Activated CD4-positive, alpha-beta T cell treated with anti-CD3 and anti-CD28 coated beads for 36 hours (primary cell): ENCODE measurements around the gene FAAH. TPM values are rescaled to one million over a fixed set of nuclear protein-coding genes. Genes with fewer than 3 reads are reported as not detected.

Experiments
- ATAC-seq: fragments of 200-7000 bp; cut with Tn5 transposase; one replicate; pipeline ENCODE4 v1.10.0; 2021; ENCODE audit warnings: mild to moderate bottlenecking, moderate library complexity
- CTCF ChIA-PET: fragments of 350-600 bp; sonication (Branson Sonifier 250); formaldehyde crosslinking; loops from one replicate; lab custom pipeline; 2021; ENCODE audit warnings: antibody characterized with exemption; lab: Charles Lee
- POLR2A ChIA-PET: fragments of 350-600 bp; sonication (Branson Sonifier 250); formaldehyde crosslinking; loops from one replicate; lab custom pipeline; 2021; ENCODE audit warnings: antibody characterized with exemption, inconsistent platforms; lab: Charles Lee
- DNase-seq: peaks from one replicate; pipeline ENCODE4 v3.0.0-alpha.2; 2020
- H3K27ac Mint-ChIP-seq: one replicate; pipeline ENCODE4 v1.8.0; 2021; ENCODE audit warnings: mixed read lengths
- H3K27me3 Mint-ChIP-seq: one replicate; pipeline ENCODE4 v1.8.0; 2021; ENCODE audit warnings: mixed read lengths
- H3K36me3 Mint-ChIP-seq: one replicate; pipeline ENCODE4 v1.8.0; 2021; ENCODE audit warnings: low read depth, mixed read lengths
- H3K4me1 Mint-ChIP-seq: one replicate; pipeline ENCODE4 v1.8.0; 2021; ENCODE audit warnings: mixed read lengths
- H3K4me3 Mint-ChIP-seq: one replicate; pipeline ENCODE4 v1.8.0; 2021; ENCODE audit warnings: mild to moderate bottlenecking, moderate library complexity, mixed read lengths
- H3K9me3 Mint-ChIP-seq: one replicate; pipeline ENCODE4 v1.8.0; 2021; ENCODE audit warnings: low read depth, mixed read lengths
- intact Hi-C, 2 experiments: fragments of 100-400 bp; cut with DNase I in 1 of 2; cut with micrococcal nuclease in 1 of 2; formaldehyde crosslinking; loops; one replicate each; pipeline versions ENCODE4 v1.14.2 to v1.15.1; 2022 to 2024; cut with DNase I, micrococcal nuclease
- total RNA-seq, 2 experiments: library from RNA; stranded (reverse); gene quantifications; one replicate each; pipeline ENCODE4 v1.2.3, GENCODE V29; 2021

Gene FAAH
- total RNA-seq, 2 experiments from 2014 or later, result 5.3 to 7.5 TPM

GRCh38 chr1:46401154-46401913, 7.2 kb downstream of the FAAH start:
- intact Hi-C loops, result no loop called here
- no peak overlapping the region for H3K27ac Mint-ChIP-seq
- H3K4me3 Mint-ChIP-seq, result no peak overlapping the region
- no peaks in the 10 kb centered on the region for H3K36me3 Mint-ChIP-seq
- DNase-seq (no peak), ATAC-seq (no peak)
- no peaks in the 10 kb centered on the region for H3K9me3 Mint-ChIP-seq
- H3K27me3 Mint-ChIP-seq, result no peaks in the 10 kb centered on the region
- no peaks in the 10 kb centered on the region for H3K4me1 Mint-ChIP-seq
- ChIA-PET CTCF (interaction anchor here (0.7 to 1.7 kb wide), 3 partner anchors 8 to 93 kb away, joined by 3 to 6 read pairs (median 4); no protein-coding TSS in a partner anchor), POLR2A (interaction anchor here (0.6 kb wide), 1 partner anchor 33 kb away, joined by 3 read pairs; no protein-coding TSS in a partner anchor)

DNA sequence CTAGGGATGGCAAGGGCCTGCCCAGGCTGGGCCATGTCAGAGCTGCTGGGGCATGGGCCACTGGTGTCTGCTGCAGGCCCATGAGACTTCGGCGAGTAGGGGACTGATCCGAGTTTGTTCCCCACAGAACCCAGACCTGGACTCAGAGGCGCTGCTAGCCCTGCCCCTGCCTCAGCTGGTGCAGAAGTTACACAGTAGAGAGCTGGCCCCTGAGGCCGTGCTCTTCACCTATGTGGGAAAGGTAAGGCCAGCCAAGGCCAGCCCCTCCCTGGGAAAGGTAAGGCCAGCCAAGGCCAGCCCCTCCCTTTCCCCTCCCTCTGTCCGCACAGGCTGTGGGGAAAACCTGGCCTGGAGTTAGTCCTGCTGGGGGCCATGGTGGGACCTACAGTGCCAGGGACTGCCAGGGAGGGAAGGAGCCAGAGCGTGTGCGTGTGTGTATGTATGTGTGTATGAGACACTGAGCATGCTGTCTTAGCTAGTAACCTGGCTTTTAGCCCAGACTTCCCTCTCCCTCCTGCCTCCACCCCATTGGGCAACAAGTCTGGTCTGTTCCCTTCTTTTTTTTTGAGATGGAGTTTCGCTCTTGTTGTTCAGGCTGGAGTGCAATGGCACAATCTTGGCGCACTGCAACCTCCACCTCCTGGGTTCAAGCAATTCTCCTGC, 8.0 kb downstream of the FAAH start:
- Mint-ChIP-seq H3K9me3 (no peaks in the 10 kb centered on the region), H3K36me3 (no peaks in the 10 kb centered on the region), H3K27me3 (no peaks in the 10 kb centered on the region), H3K4me3 (no peak overlapping the region), H3K4me1 (no peaks in the 10 kb centered on the region), H3K27ac (no peak overlapping the region)
- ATAC-seq (no peak), DNase-seq (no peak)
- intact Hi-C loops, result no loop called here
- POLR2A ChIA-PET, result interaction anchor here (0.6 to 0.7 kb wide), 2 partner anchors 32 to 153 kb away, joined by 3 read pairs; no protein-coding TSS in a partner anchor
- CTCF ChIA-PET, result interaction anchor here (0.7 to 1.2 kb wide), 3 partner anchors 20 to 93 kb away, joined by 3 to 4 read pairs (median 4); no protein-coding TSS in a partner anchor

GRCh38 chr1:46403916-46404315, 9.8 kb downstream of the FAAH start:
- Mint-ChIP-seq H3K36me3 (no peaks in the 10 kb centered on the region), H3K4me3 (no peak overlapping the region), H3K4me1 (no peaks in the 10 kb centered on the region), H3K9me3 (no peaks in the 10 kb centered on the region), H3K27ac (no peak overlapping the region), H3K27me3 (no peaks in the 10 kb centered on the region)
- ChIA-PET CTCF (interaction anchor here (0.6 to 1.3 kb wide), 3 partner anchors 10 to 131 kb away, joined by 3 read pairs; a partner anchor contains a TSS), POLR2A (no interaction called here)
- DNase-seq (no peak), ATAC-seq (no peak)
- intact Hi-C loops, result no loop called here

GRCh38 chr1:46404482-46405196, 10.5 kb downstream of the FAAH start:
- no peaks in the 10 kb centered on the region for H3K4me1 Mint-ChIP-seq
- DNase-seq (no peak), ATAC-seq (no peak)
- ChIA-PET CTCF (interaction anchor here (0.6 to 1.3 kb wide), 4 partner anchors 9 to 131 kb away, joined by 3 read pairs; a partner anchor contains a TSS), POLR2A (no interaction called here)
- H3K27me3 Mint-ChIP-seq, result no peaks in the 10 kb centered on the region
- H3K27ac Mint-ChIP-seq, result no peak overlapping the region
- H3K4me3 Mint-ChIP-seq, result no peak overlapping the region
- no peaks in the 10 kb centered on the region for H3K9me3 Mint-ChIP-seq
- no peaks in the 10 kb centered on the region for H3K36me3 Mint-ChIP-seq
- intact Hi-C loops, result loop anchor here in 1 of 2 experiments (5.0 kb wide), 1 partner anchor 323 kb away; no protein-coding TSS in a partner anchor

- no peak for ATAC-seq
- H3K4me3 Mint-ChIP-seq, result no peak overlapping the region
- ChIA-PET POLR2A (no interaction called here), CTCF (interaction anchor here (0.6 to 0.8 kb wide), 4 partner anchors 13 to 102 kb away, joined by 3 to 5 read pairs (median 4); no protein-coding TSS in a partner anchor)
- H3K27ac Mint-ChIP-seq, result no peak overlapping the region
- H3K36me3 Mint-ChIP-seq, result no peaks in the 10 kb centered on the region
- no peak for DNase-seq
- no peaks in the 10 kb centered on the region for H3K4me1 Mint-ChIP-seq
- no peaks in the 10 kb centered on the region for H3K27me3 Mint-ChIP-seq
- H3K9me3 Mint-ChIP-seq, result no peaks in the 10 kb centered on the region
- intact Hi-C loops, result loop anchor here in 1 of 2 experiments (5.0 kb wide), 1 partner anchor 322 kb away; no protein-coding TSS in a partner anchor
Measured at GRCh38 chr1:46405197-46405555, 11.1 kb downstream of the FAAH start.

- Mint-ChIP-seq H3K27ac (no peak overlapping the region), H3K36me3 (no peaks in the 10 kb centered on the region), H3K4me3 (no peak overlapping the region), H3K4me1 (no peaks in the 10 kb centered on the region), H3K27me3 (no peaks in the 10 kb centered on the region), H3K9me3 (no peaks in the 10 kb centered on the region)
- ATAC-seq (no peak), DNase-seq (no peak)
- ChIA-PET POLR2A (no interaction called here), CTCF (interaction anchor here (0.6 to 0.8 kb wide), 4 partner anchors 25 to 103 kb away, joined by 3 to 5 read pairs (median 4); no protein-coding TSS in a partner anchor)
- intact Hi-C loops, result loop anchor here (1.0 to 5.0 kb wide), 3 partner anchors 37 to 322 kb away; no protein-coding TSS in a partner anchor
Measured at GRCh38 chr1:46405724-46406123, 11.6 kb downstream of the FAAH start.

DNA sequence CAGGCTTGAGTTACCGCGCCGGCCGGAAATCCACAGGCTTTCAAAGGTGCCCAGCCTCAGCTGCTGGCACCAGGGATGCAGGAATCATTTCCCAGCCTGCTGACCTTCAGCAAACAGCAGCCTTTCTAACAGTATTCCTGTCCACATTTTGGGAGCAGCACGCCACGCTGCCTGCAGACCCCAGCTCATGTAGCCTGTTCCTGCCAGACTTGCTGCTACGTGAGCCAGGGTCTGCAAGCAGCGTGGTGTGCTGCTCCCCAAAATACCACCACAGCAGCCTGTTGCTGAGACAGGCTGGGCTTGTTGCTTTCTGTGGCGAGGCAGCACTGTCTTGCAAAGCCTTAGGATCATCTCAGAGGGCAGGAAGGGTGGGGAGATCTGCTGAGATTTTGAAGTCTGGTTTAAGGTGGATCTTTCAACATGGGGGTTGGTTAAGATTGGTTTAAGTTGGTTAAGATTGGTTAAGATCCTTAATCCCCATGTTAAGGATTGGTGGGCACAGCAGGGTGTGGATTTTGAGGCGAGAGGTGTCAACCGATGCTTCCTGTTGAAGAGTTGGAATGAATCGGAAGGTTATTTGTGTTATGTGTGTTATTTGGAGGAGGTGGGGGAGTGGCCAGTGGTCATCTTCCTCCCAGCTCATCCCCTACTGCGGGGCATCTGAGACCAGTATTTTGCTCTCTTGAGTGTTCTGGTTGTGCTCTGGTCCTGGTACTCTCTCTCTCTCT, 12.9 kb downstream of the FAAH start:
- ATAC-seq (no peak), DNase-seq (no peak)
- Mint-ChIP-seq H3K4me3 (no peak overlapping the region), H3K9me3 (no peaks in the 10 kb centered on the region), H3K27ac (no peak overlapping the region), H3K36me3 (no peaks in the 10 kb centered on the region), H3K4me1 (no peaks in the 10 kb centered on the region), H3K27me3 (no peaks in the 10 kb centered on the region)
- POLR2A ChIA-PET, result no interaction called here
- CTCF ChIA-PET, result interaction anchor here (0.7 to 1.3 kb wide), 7 partner anchors 14 to 340 kb away, joined by 3 to 5 read pairs (median 4); no protein-coding TSS in a partner anchor
- intact Hi-C loops, result loop anchor here (1.0 to 5.0 kb wide), 3 partner anchors 35 to 320 kb away; no protein-coding TSS in a partner anchor

DNA sequence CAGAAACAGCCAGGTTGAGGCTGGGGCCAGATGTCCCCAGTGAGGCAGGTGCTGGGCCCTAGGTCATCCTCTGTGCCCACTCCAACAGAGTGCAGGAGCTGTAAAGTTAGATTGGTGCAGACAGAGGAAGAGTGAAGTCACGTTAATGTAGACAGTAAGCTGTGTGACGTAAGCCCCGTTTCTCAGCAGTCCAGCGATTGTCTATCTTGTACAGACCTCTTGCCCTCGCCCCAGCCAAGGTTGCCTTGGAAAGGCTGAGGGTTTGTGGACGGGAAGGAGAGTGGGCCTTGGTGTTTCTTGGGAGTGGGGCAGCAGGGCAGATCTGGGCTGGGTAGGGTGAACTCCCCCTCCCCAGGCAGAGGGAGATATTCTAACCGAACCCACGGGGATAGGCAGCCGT, 13.5 kb downstream of the FAAH start:
- DNase-seq (no peak), ATAC-seq (no peak)
- no peak overlapping the region for H3K4me3 Mint-ChIP-seq
- CTCF ChIA-PET, result interaction anchor here (0.5 to 1.3 kb wide), 4 partner anchors 13 to 118 kb away, joined by 3 to 5 read pairs (median 3); no protein-coding TSS in a partner anchor
- H3K27ac Mint-ChIP-seq, result no peak overlapping the region
- no peaks in the 10 kb centered on the region for H3K36me3 Mint-ChIP-seq
- H3K4me1 Mint-ChIP-seq, result no peaks in the 10 kb centered on the region
- H3K27me3 Mint-ChIP-seq, result no peaks in the 10 kb centered on the region
- POLR2A ChIA-PET, result no interaction called here
- intact Hi-C loops, result loop anchor here in 1 of 2 experiments (5.0 kb wide), 1 partner anchor 320 kb away; no protein-coding TSS in a partner anchor
- no peaks in the 10 kb centered on the region for H3K9me3 Mint-ChIP-seq

DNA sequence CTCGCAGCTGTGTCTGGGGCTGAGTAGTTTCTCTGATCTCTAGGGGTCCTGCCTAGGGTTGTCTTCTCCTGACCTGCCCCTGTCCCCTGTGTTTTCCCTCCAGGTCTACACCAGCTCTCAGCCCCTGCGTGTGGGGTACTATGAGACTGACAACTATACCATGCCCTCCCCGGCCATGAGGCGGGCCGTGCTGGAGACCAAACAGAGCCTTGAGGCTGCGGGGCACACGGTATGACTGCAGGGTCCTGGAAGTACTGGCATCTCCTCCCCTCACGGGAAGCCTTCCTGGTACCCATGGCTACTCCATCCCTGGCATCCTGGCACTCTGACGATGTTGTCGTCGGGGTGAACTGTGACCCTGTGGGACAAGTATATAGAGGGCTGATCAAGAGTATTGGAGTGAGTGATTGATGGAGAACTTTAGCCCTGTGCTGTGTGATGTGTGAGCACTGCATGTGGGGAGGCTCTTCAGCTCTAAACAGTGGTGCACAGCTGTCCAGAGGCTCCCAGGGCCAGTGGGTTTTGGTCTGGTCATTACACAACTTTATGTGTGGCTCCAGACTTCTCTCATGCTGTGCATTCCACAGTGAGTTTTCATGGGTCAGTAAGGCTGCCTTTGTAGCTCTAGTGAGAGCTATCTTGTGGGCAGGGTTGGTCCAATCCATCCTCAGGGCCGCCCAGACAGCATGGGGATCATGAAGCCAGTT, 14.4 kb downstream of the FAAH start:
- intact Hi-C loops, result loop anchor here in 1 of 2 experiments (5.0 kb wide), 1 partner anchor 319 kb away; no protein-coding TSS in a partner anchor
- no peaks in the 10 kb centered on the region for H3K27me3 Mint-ChIP-seq
- no peaks in the 10 kb centered on the region for H3K4me1 Mint-ChIP-seq
- DNase-seq (no peak), ATAC-seq (no peak)
- no peak overlapping the region for H3K4me3 Mint-ChIP-seq
- no peak overlapping the region for H3K27ac Mint-ChIP-seq
- POLR2A ChIA-PET, result no interaction called here
- no peaks in the 10 kb centered on the region for H3K36me3 Mint-ChIP-seq
- no peaks in the 10 kb centered on the region for H3K9me3 Mint-ChIP-seq
- CTCF ChIA-PET, result interaction anchor here (0.5 to 1.7 kb wide), 6 partner anchors 8 to 121 kb away, joined by 3 to 6 read pairs (median 4); no protein-coding TSS in a partner anchor

GRCh38 chr1:46409063-46409372, 14.9 kb downstream of the FAAH start:
- Mint-ChIP-seq H3K9me3 (no peaks in the 10 kb centered on the region), H3K27me3 (no peaks in the 10 kb centered on the region), H3K27ac (no peak overlapping the region), H3K4me3 (no peak overlapping the region), H3K36me3 (no peaks in the 10 kb centered on the region), H3K4me1 (no peaks in the 10 kb centered on the region)
- CTCF ChIA-PET, result interaction anchor here (0.5 to 1.7 kb wide), 6 partner anchors 9 to 125 kb away, joined by 3 to 6 read pairs (median 4); no protein-coding TSS in a partner anchor
- no peak for ATAC-seq
- POLR2A ChIA-PET, result no interaction called here
- intact Hi-C loops, result loop anchor here in 1 of 2 experiments (5.0 kb wide), 1 partner anchor 318 kb away; no protein-coding TSS in a partner anchor
- no peak for DNase-seq
